Loucy (cell line): Measurements from ENCODE around the gene TP53I11.

Experiments
- H2AFZ ChIP-seq: fragments of 200-600 bp; sonication (generic); 2 replicates; pipeline ENCODE4 v1.6.0; 2016; ENCODE audit warnings: antibody characterized with exemption, mild to moderate bottlenecking, low read length, moderate library complexity
- H3F3A ChIP-seq: fragments of 200-600 bp; 2 replicates; pipeline ENCODE4 v1.6.0; 2016; ENCODE audit warnings: antibody characterized with exemption, low read depth, mild to moderate bottlenecking
- H3K27me3 ChIP-seq: fragments of 200-600 bp; sonication (generic); 2 replicates; pipeline ENCODE4 v1.6.1; 2014; ENCODE audit warnings: low read length, mild to moderate bottlenecking; ENCODE audit not compliant: insufficient read depth, poor library complexity, severe bottlenecking
- H3K36me3 ChIP-seq: fragments of 200-600 bp; sonication (generic); 2 replicates; pipeline ENCODE4 v1.6.1; 2016; ENCODE audit warnings: low read length; ENCODE audit not compliant: insufficient read depth
- H3K4me1 ChIP-seq: fragments of 200-600 bp; sonication (generic); 2 replicates; pipeline ENCODE4 v1.5.1; 2014; ENCODE audit warnings: low read length, mild to moderate bottlenecking; ENCODE audit not compliant: insufficient read depth, poor library complexity, severe bottlenecking
- H3K4me2 ChIP-seq: fragments of 200-600 bp; sonication (generic); 2 replicates; pipeline ENCODE4 v1.6.0; 2014; ENCODE audit warnings: antibody characterized with exemption, low read length, low read depth, mild to moderate bottlenecking; ENCODE audit not compliant: poor library complexity, severe bottlenecking
- H3K4me3 ChIP-seq: fragments of 200-600 bp; sonication (generic); 2 replicates; pipeline ENCODE4 v1.5.1; 2014; ENCODE audit warnings: low read length, mild to moderate bottlenecking, mixed read lengths; ENCODE audit not compliant: poor library complexity, severe bottlenecking
- H3K79me2 ChIP-seq: fragments of 200-600 bp; sonication (generic); 2 replicates; pipeline ENCODE4 v1.6.1; 2014; ENCODE audit warnings: low read length; ENCODE audit not compliant: insufficient read depth
- H3K9ac ChIP-seq: fragments of 200-600 bp; sonication (generic); 2 replicates; pipeline ENCODE4 v1.6.0; 2014; ENCODE audit warnings: mild to moderate bottlenecking, low read depth, low read length, moderate library complexity; ENCODE audit not compliant: poor library complexity, severe bottlenecking
- H3K9me2 ChIP-seq: fragments of 200-600 bp; sonication (generic); replicated peaks from 2 replicates; pipeline ENCODE4 v1.6.1; 2016; ENCODE audit warnings: low read depth, low read length, mixed read lengths
- H3K9me3 ChIP-seq: fragments of 200-600 bp; sonication (generic); 2 replicates; pipeline ENCODE4 v1.6.1; 2014; ENCODE audit warnings: mild to moderate bottlenecking, antibody characterized with exemption, low read length, low read depth; ENCODE audit not compliant: insufficient read depth
- H4K20me1 ChIP-seq: fragments of 200-600 bp; sonication (generic); 2 replicates; pipeline ENCODE4 v1.6.0; 2014; ENCODE audit warnings: antibody characterized with exemption, low read length, mild to moderate bottlenecking; ENCODE audit not compliant: insufficient read depth, poor library complexity, severe bottlenecking
- EZH2phosphoT487 ChIP-seq: fragments of 200-600 bp; IDR thresholded peaks from 2 replicates; pipeline ENCODE4 v1.6.1; 2018; ENCODE audit warnings: antibody characterized with exemption, mild to moderate bottlenecking, moderate library complexity, borderline replicate concordance
- TF ChIP-seq, protein P1 (sequence below): fragments of 200-600 bp; sonication (generic); conservative IDR thresholded peaks from 2 replicates; pipeline ENCODE4 v1.5.1; 2014; ENCODE audit warnings: mild to moderate bottlenecking, antibody characterized with exemption, low read length

Gene TP53I11

DNA sequence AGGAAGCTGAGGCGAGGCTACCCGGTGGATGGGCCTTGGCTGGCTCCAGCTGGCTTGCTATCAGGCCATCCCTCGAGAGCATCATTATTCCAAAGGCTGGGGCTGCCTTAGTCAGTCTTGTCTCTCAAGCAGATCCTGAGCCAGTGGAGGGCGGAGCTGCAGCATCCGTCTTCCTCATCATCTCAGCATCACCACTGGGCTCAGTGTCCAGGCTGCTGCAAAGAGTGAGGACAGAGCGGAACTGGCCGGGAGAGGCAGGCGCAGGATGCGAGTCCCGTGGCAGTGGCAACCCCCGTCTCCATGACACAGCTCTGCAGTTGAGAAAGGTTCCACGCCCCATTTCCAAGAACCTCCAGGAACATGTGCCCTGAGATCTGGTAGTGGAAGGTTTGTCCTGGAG lies 4.4 kb downstream of the TP53I11 start:
- H3K36me3 ChIP-seq, result no peaks in the 10 kb centered on the region
- peaks cover 34% of the 10 kb centered on the region for H3K4me1 ChIP-seq
- H3K4me2 ChIP-seq, result no peak overlapping the region
- TF ChIP-seq, protein P1, sequence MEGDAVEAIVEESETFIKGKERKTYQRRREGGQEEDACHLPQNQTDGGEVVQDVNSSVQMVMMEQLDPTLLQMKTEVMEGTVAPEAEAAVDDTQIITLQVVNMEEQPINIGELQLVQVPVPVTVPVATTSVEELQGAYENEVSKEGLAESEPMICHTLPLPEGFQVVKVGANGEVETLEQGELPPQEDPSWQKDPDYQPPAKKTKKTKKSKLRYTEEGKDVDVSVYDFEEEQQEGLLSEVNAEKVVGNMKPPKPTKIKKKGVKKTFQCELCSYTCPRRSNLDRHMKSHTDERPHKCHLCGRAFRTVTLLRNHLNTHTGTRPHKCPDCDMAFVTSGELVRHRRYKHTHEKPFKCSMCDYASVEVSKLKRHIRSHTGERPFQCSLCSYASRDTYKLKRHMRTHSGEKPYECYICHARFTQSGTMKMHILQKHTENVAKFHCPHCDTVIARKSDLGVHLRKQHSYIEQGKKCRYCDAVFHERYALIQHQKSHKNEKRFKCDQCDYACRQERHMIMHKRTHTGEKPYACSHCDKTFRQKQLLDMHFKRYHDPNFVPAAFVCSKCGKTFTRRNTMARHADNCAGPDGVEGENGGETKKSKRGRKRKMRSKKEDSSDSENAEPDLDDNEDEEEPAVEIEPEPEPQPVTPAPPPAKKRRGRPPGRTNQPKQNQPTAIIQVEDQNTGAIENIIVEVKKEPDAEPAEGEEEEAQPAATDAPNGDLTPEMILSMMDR, result no peak
- no peak for TF ChIP-seq EZH2phosphoT487
- no peak overlapping the region for H2AFZ ChIP-seq
- no peak overlapping the region for H3K9ac ChIP-seq
- H3K79me2 ChIP-seq, result no peaks in the 10 kb centered on the region
- H3K4me3 ChIP-seq, result no peak overlapping the region
- no peaks in the 10 kb centered on the region for H3K9me3 ChIP-seq
- no peaks in the 10 kb centered on the region for H3F3A ChIP-seq
- no peaks in the 10 kb centered on the region for H3K27me3 ChIP-seq
- H3K9me2 ChIP-seq, result no peaks in the 10 kb centered on the region
- H4K20me1 ChIP-seq, result no peaks in the 10 kb centered on the region

DNA sequence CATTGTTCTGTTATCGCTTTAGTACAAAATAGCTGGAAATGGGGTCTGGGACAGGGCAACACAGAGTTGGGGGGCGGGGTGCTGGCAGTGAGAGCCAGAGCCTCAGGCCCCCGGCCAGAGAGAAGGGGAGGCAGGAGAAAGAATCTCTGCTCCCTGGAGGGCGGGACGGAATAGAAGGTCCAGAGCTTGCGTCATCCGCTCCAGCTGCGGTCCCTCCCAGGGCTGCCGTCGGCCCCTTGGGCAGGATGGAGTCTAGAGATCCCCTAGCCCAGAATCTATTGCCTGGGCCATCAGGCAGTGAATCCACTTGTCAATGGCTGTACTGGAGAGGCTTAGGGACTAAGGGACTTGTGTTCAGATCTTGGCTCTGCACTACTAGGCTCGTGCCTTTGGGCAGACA lies 5.0 kb downstream of the TP53I11 start:
- H3K27me3 ChIP-seq, result no peaks in the 10 kb centered on the region
- no peak overlapping the region for H3K4me2 ChIP-seq
- H4K20me1 ChIP-seq, result no peaks in the 10 kb centered on the region
- TF ChIP-seq, protein P1, result no peak
- TF ChIP-seq EZH2phosphoT487, result no peak
- H2AFZ ChIP-seq, result no peak overlapping the region
- H3K9ac ChIP-seq, result no peak overlapping the region
- no peaks in the 10 kb centered on the region for H3K9me3 ChIP-seq
- H3K36me3 ChIP-seq, result no peaks in the 10 kb centered on the region
- no peak overlapping the region for H3K4me3 ChIP-seq
- no peaks in the 10 kb centered on the region for H3F3A ChIP-seq
- H3K79me2 ChIP-seq, result no peaks in the 10 kb centered on the region
- peaks cover 34% of the 10 kb centered on the region for H3K4me1 ChIP-seq
- H3K9me2 ChIP-seq, result no peaks in the 10 kb centered on the region

DNA sequence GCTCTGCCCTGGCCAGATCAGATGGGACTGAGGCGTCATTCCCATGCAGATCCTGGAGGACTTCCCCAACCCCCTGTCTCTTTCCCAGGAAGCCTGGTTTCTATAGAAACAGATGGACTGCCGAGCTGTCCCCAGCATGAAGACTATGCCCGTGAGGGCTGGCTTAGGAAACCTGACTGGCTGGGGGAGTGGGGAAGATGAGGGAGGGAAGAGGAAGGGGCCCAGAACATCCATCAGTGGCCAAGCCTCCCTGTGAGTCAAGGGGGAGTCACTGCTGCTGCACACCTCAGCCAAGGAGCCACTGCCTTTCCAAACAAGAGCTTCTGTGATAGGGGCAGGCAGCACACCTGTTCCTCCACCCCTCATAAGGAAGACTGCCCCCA lies 5.8 kb downstream of the TP53I11 start:
- Histone ChIP-seq H3F3A (no peaks in the 10 kb centered on the region), H2AFZ (no peak overlapping the region), H3K27me3 (no peaks in the 10 kb centered on the region), H3K9ac (no peak overlapping the region), H3K36me3 (no peaks in the 10 kb centered on the region), H3K79me2 (no peaks in the 10 kb centered on the region), H3K4me3 (no peak overlapping the region), H4K20me1 (no peaks in the 10 kb centered on the region), H3K4me2 (no peak overlapping the region), H3K9me2 (no peaks in the 10 kb centered on the region), H3K4me1 (peaks cover 34% of the 10 kb centered on the region), H3K9me3 (no peaks in the 10 kb centered on the region)
- no peak for TF ChIP-seq EZH2phosphoT487
- TF ChIP-seq, protein P1, result no peak
